Body of pancreas (tissue), 4 donors: Measurements from ENCODE around the gene SLC11A1. TPM values are rescaled to one million over a fixed set of nuclear protein-coding genes. Genes with fewer than 3 reads are reported as not detected.
A peak's percentile ranks its signal among the peaks of the same experiment; 100 is the strongest.

Experiments used
- ATAC-seq: fragments of 150-250 bp; one replicate; pipeline ENCODE4 v1.9.1; 2016
- DNase-seq, 4 donors: peaks; one replicate each; pipeline ENCODE4 v3.0.0-alpha.2; 2019
- H3K27ac ChIP-seq, 4 donors: fragments of 200-600 bp; sonication (generic); 1 replicate in 3 of 4; 2 replicates in 1 of 4; pipeline versions ENCODE4 v1.5.1 to v1.6.1; 2016 to 2019; ENCODE audit warnings: mild to moderate bottlenecking in 1 of 4, mixed read lengths in 1 of 4, moderate library complexity in 1 of 4
- H3K27me3 ChIP-seq, 2 donors: fragments of 200-600 bp; sonication (generic); one replicate each; pipeline ENCODE4 v1.6.0; 2016; ENCODE audit warnings: mild to moderate bottlenecking in 1 of 2
- H3K36me3 ChIP-seq, 2 donors: fragments of 200-600 bp; sonication (generic); replicated peaks in 1 of 2; 2 replicates each; pipeline ENCODE4 v1.5.1; 2016; ENCODE audit warnings: low read depth in 2 of 2; ENCODE audit not compliant: insufficient read depth in 1 of 2
- H3K4me1 ChIP-seq: fragments of 200-600 bp; sonication (generic); one replicate; pipeline ENCODE4 v1.6.0; 2016
- H3K4me3 ChIP-seq, 2 donors: fragments of 200-600 bp; sonication (generic); 1 replicate in 1 of 2; 2 replicates in 1 of 2; pipeline ENCODE4 v1.5.1; 2016 to 2019
- H3K9me3 ChIP-seq, 3 donors: fragments of 200-600 bp; sonication (generic); 1 replicate in 2 of 3; 2 replicates in 1 of 3; pipeline ENCODE4 v1.5.1; 2016
- POLR2A ChIP-seq, 3 donors: fragments of 450-650 bp; IDR thresholded peaks; one replicate each; pipeline ENCODE4 v1.6.1; 2016; ENCODE audit warnings: antibody characterized with exemption in 3 of 3, mild to moderate bottlenecking in 2 of 3
- WGBS, 2 donors: methylation state at CpG; one replicate each; pipeline ENCODE4 v1.1.5; 2017; 5-methylcytosine and 5-hydroxymethylcytosine counted together
- intact Hi-C: fragments of 100-400 bp; cut with DNase I; formaldehyde crosslinking; loops from one replicate; pipeline ENCODE4 v1.15.1; 2023
- total RNA-seq, 2 donors: library from RNA; depleted of rRNA; stranded (reverse); fragments of >200 nt; gene quantifications; one replicate each; pipeline ENCODE4 v1.1.0, GENCODE V29; 2016
- TF ChIP-seq, protein P1 (sequence below), 7 experiments: fragments of 450-650 bp in 4 of 7; fragments of 200-600 bp in 3 of 7; sonication (generic) in 3 of 7; IDR thresholded peaks; one replicate each; pipeline ENCODE4 v1.5.1; 2016 to 2019; ENCODE audit warnings: antibody characterized with exemption in 7 of 7

The SLC11A1 gene
- total RNA-seq, 2 donors from 2014 or later = 3.0 to 7.3 TPM

DNA sequence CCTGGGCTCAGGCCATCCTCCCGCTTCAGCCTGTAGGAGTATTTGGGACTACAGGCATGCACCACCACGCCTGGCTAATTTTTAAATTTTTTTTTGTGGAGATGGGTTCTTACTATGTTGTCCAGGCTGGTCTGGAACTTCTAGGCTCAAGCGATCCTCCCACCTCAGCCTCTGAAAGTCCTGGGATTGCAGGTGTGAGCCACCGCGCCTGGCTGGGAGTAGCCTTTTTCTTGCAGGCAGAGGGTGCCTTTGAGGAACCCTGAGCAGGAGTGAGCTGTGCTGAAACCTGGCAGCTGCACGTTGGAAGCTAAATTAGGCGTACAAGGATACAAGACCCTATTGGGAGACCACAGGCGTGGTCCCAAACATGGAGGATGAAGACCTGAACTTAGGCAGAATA, 25.6 kb downstream of the SLC11A1 start:
- peaks cover 6 to 7% of the 10 kb centered on the region in 2 donors for H3K36me3 ChIP-seq
- DNase-seq (no peak), ATAC-seq (no peak)
- TF ChIP-seq, protein P1, sequence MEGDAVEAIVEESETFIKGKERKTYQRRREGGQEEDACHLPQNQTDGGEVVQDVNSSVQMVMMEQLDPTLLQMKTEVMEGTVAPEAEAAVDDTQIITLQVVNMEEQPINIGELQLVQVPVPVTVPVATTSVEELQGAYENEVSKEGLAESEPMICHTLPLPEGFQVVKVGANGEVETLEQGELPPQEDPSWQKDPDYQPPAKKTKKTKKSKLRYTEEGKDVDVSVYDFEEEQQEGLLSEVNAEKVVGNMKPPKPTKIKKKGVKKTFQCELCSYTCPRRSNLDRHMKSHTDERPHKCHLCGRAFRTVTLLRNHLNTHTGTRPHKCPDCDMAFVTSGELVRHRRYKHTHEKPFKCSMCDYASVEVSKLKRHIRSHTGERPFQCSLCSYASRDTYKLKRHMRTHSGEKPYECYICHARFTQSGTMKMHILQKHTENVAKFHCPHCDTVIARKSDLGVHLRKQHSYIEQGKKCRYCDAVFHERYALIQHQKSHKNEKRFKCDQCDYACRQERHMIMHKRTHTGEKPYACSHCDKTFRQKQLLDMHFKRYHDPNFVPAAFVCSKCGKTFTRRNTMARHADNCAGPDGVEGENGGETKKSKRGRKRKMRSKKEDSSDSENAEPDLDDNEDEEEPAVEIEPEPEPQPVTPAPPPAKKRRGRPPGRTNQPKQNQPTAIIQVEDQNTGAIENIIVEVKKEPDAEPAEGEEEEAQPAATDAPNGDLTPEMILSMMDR (IDR thresholded peaks at IDR 0.05) = no peak
- no peak for TF ChIP-seq POLR2A (IDR thresholded peaks at IDR 0.05)
- no peak overlapping the region for H3K27ac ChIP-seq
- no peaks in the 10 kb centered on the region for H3K9me3 ChIP-seq
- no peaks in the 10 kb centered on the region for H3K27me3 ChIP-seq
- intact Hi-C loops = no loop called here
- 80 to 82% methylated on average over 6 to 8 of the region's 8 CpGs for WGBS, 2 donors
- peaks cover 36% of the 10 kb centered on the region for H3K4me1 ChIP-seq
- H3K4me3 ChIP-seq = no peak overlapping the region

DNA sequence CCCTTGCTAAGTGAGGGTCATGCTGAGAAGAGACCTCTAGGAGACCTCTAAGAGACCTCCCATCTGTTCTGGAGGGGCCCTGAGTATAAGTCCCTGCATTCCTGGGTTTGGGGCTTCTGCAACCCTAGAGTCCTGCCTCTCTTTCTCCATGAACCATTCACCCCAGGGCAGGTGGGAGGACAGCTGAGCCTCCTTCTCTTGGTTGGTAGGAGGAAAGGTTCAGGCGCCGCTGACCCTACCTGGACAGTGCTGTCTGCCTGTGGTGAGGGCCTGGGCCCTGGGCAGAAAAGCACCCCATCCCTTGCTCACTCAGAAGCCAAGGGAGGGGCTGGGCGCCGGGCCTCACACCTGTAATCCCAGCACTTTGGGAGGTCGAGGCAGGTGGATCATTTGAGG, 36.2 kb downstream of the SLC11A1 start:
- Histone ChIP-seq H3K4me3 (no peak overlapping the region), H3K9me3 (no peaks in the 10 kb centered on the region), H3K36me3 (no peaks in the 10 kb centered on the region), H3K27me3 (no peaks in the 10 kb centered on the region), H3K27ac (peak overlapping the region in 3 of 4 donors; percentile 53 to 79 (median 64)), H3K4me1 (peaks cover 39% of the 10 kb centered on the region)
- TF ChIP-seq, protein P1 (IDR thresholded peaks at IDR 0.05) = no peak
- no peak for TF ChIP-seq POLR2A (IDR thresholded peaks at IDR 0.05)
- no peak for DNase-seq
- intact Hi-C loops = loop anchor here (10.0 kb wide), 2 partner anchors 46 to 226 kb away; no protein-coding TSS in a partner anchor
- ATAC-seq = no peak
- 86% methylated on average over 5 of the region's 5 CpGs; no CpG with 5 or more reads in 1 of the 2 donors for WGBS, 2 donors

DNA sequence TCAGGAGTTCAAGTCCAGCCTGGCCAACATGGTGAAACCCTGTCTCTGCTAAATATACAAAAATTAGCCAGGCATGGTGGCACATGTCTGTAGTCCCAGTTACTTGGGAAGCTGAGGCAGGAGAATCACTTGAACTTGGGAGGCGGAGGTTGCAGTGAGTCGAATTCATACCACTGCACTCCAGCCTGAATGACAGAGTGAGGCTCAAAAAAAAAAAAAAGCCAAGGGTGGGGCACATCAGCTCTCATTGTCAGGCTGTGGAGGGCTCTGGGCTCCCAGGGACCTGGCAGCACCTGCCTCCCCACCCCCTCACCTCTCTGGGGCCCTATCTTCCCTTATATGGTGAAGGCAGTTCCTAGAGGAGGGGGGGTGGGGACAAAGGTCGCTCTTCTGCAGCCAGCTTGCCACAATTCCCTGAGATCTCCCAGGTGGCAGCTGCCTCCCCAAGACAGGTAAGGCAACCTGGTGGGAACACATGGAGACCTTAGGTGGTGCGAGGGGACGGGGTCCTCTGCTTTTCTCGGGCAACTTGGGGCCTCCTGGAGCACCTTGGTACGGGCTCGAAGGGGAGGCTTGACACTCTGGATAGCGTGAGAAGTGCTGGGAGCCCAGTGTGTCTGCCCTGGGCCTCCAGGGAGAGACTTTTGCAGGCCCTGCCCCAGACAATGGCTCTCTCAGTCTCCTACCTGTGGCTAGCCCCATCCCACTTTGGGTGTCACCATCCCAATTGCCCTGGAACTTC, 36.8 kb downstream of the SLC11A1 start, which contains the start of gene VIL1:
TSS of gene VIL1 (plus strand) at position 407 of the 742 bp plus-strand sequence. CDS start 4,656 bp downstream, outside the sequence.
- H3K36me3 ChIP-seq = no peaks in the 10 kb centered on the region
- peak in 2 of 3 donors; percentile 50 to 51 for TF ChIP-seq POLR2A (IDR thresholded peaks at IDR 0.05)
- TF ChIP-seq, protein P1 (IDR thresholded peaks at IDR 0.05) = no peak
- H3K4me3 ChIP-seq = no peak within 1 kb of the TSS
- intact Hi-C loops = loop anchor here (10.0 kb wide), 2 partner anchors 46 to 226 kb away; no protein-coding TSS in a partner anchor
- DNase-seq (peak; percentile 83 to 92 (median 87)), ATAC-seq (peak; percentile 94)
- no peaks in the 10 kb centered on the region for H3K9me3 ChIP-seq
- H3K27me3 ChIP-seq = no peaks in the 10 kb centered on the region
- peaks cover 39% of the 10 kb centered on the region for H3K4me1 ChIP-seq
- 27 to 29% methylated on average over 3 to 9 of the region's 9 CpGs for WGBS, 2 donors
- H3K27ac ChIP-seq = peak within 1 kb of the TSS in 3 of 4 donors; percentile 53 to 79 (median 64)

DNA sequence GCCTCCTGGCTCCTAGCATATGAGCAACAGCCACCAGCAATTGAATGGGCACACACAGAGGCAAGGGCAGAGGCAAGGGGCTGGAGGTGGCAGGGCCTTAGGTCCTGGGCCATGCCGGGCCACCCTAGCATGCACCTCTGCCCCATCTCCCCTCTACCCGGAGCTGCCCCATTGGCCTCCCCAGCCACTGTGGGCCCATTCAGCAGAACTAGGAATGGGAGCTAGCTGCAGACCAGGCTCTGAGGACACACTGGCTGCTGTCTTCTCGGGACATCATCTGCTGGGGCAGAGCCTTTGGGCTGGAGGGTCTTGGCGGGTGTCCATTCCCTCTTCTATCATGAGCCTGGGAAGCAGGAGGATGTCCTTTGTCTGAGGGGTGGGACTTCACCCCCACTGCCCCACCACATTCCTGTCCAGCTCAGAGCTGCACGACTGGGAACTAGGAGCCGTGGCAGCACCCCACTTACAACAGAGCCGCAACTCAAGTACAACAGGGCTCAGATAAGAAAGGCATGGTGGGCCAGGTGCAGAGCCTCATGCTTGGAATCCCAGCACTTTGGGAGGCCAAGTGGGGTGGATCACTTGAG, 37.6 kb downstream of the SLC11A1 start:
- DNase-seq (no peak), ATAC-seq (no peak)
- 33 to 56% methylated on average over 1 to 7 of the region's 7 CpGs for WGBS, 2 donors
- no peak for TF ChIP-seq POLR2A (IDR thresholded peaks at IDR 0.05)
- TF ChIP-seq, protein P1 (IDR thresholded peaks at IDR 0.05) = no peak
- intact Hi-C loops = loop anchor here (10.0 kb wide), 2 partner anchors 45 to 225 kb away; no protein-coding TSS in a partner anchor
- H3K4me3 ChIP-seq = no peak overlapping the region
- H3K27ac ChIP-seq = peak overlapping the region in 2 of 4 donors; percentile 53 to 79
- no peaks in the 10 kb centered on the region for H3K27me3 ChIP-seq
- no peaks in the 10 kb centered on the region for H3K9me3 ChIP-seq
- peaks cover 39% of the 10 kb centered on the region for H3K4me1 ChIP-seq
- H3K36me3 ChIP-seq = no peaks in the 10 kb centered on the region
